Measurements from ENCODE around the gene MPO. TPM values are rescaled to one million over a fixed set of nuclear protein-coding genes. Genes with fewer than 3 reads are reported as not detected.

MPO gene
- total RNA-seq, 1 donor from 2014 or later: not detected

GRCh38 chr17:58319173-58320162, 38.7 kb upstream of the MPO start:
- DNase-seq (ENCODE audit: low read depth): no peak

GRCh38 chr17:58318627-58319172, 38.0 kb upstream of the MPO start:
- DNase-seq (ENCODE audit: low read depth): no peak

- DNase-seq (ENCODE audit: low read depth): no peak
Measured at GRCh38 chr17:58318065-58318481, 37.3 kb upstream of the MPO start.

GRCh38 chr17:58317421-58318064, 36.8 kb upstream of the MPO start:
- peak; percentile 52 for DNase-seq (ENCODE audit: low read depth)

GRCh38 chr17:58316260-58316960, 35.7 kb upstream of the MPO start:
- DNase-seq (ENCODE audit: low read depth): no peak

- no peak for DNase-seq (ENCODE audit: low read depth)
Measured at GRCh38 chr17:58315750-58316149, 35.0 kb upstream of the MPO start.

- no peak for DNase-seq (ENCODE audit: low read depth)
Measured at GRCh38 chr17:58315281-58315711, 34.6 kb upstream of the MPO start.

- DNase-seq (ENCODE audit: low read depth): no peak
Measured at GRCh38 chr17:58314706-58315015, 33.9 kb upstream of the MPO start.

GRCh38 chr17:58313815-58314705, 33.3 kb upstream of the MPO start:
- no peak for DNase-seq (ENCODE audit: low read depth)

GRCh38 chr17:58312829-58313228, 32.1 kb upstream of the MPO start:
- no peak for DNase-seq (ENCODE audit: low read depth)

- no peak for DNase-seq (ENCODE audit: low read depth)
Measured at GRCh38 chr17:58312021-58312630, 31.4 kb upstream of the MPO start.

GRCh38 chr17:58311429-58311894, 30.7 kb upstream of the MPO start:
- no peak for DNase-seq (ENCODE audit: low read depth)

- no peak for DNase-seq (ENCODE audit: low read depth)
Measured at GRCh38 chr17:58310511-58311428, 30.0 kb upstream of the MPO start.

GRCh38 chr17:58309918-58310259, 29.2 kb upstream of the MPO start:
- DNase-seq (ENCODE audit: low read depth): no peak

- DNase-seq (ENCODE audit: low read depth): no peak
Measured at GRCh38 chr17:58308985-58309917, 28.5 kb upstream of the MPO start.

GRCh38 chr17:58308173-58308984, 27.6 kb upstream of the MPO start:
- DNase-seq (ENCODE audit: low read depth): no peak

- DNase-seq (ENCODE audit: low read depth): no peak
Measured at GRCh38 chr17:58307468-58308172, 26.9 kb upstream of the MPO start.
